ENCODE measurements around the gene ATF6. TPM values are rescaled to one million over a fixed set of nuclear protein-coding genes. Genes with fewer than 3 reads are reported as not detected.

The ATF6 gene
- total and polyA plus RNA-seq, 3 donors from 2014 or later, result 22.6 to 38.2 (median 38.0) TPM

GRCh38 chr1:161949548-161949947, 183.4 kb downstream of the ATF6 start:
- no peak overlapping the region for H3K4me3 ChIP-seq
- no peaks in the 10 kb centered on the region for H3K4me1 ChIP-seq
- DNase-seq, result no peak
- H3K9me3 ChIP-seq, result no peaks in the 10 kb centered on the region
- intact Hi-C loops (cut with DNase I; ENCODE audit: low total_unique reads), result no loop called here
- TF ChIP-seq CTCF (IDR thresholded peaks at IDR 0.05) (no peak), POLR2A (IDR thresholded peaks at IDR 0.05) (no peak)
- no peak overlapping the region for H3K27ac ChIP-seq
- WGBS, 2 donors, result 90 to 91% methylated on average over 2 of the region's 2 CpGs
- no peaks in the 10 kb centered on the region for H3K27me3 ChIP-seq
- no peaks in the 10 kb centered on the region for H3K36me3 ChIP-seq (ENCODE audit: low read depth, missing control alignments)

GRCh38 chr1:161950377-161950776, 184.3 kb downstream of the ATF6 start:
- WGBS, 2 donors, result 78 to 95% methylated on average over 1 of the region's 1 CpG
- DNase-seq, result no peak
- Histone ChIP-seq H3K36me3 (ENCODE audit: low read depth, missing control alignments) (no peaks in the 10 kb centered on the region), H3K9me3 (no peaks in the 10 kb centered on the region), H3K4me3 (no peak overlapping the region), H3K4me1 (no peaks in the 10 kb centered on the region), H3K27me3 (no peaks in the 10 kb centered on the region), H3K27ac (no peak overlapping the region)
- intact Hi-C loops (cut with DNase I; ENCODE audit: low total_unique reads), result no loop called here
- no peak for TF ChIP-seq POLR2A (IDR thresholded peaks at IDR 0.05)
- no peak for TF ChIP-seq CTCF (IDR thresholded peaks at IDR 0.05)

- WGBS, 2 donors, result 91 to 100% methylated on average over 1 of the region's 1 CpG
- no peak overlapping the region for H3K4me3 ChIP-seq
- H3K4me1 ChIP-seq, result no peaks in the 10 kb centered on the region
- H3K36me3 ChIP-seq (ENCODE audit: low read depth, missing control alignments), result no peaks in the 10 kb centered on the region
- intact Hi-C loops (cut with DNase I; ENCODE audit: low total_unique reads), result no loop called here
- TF ChIP-seq CTCF (IDR thresholded peaks at IDR 0.05) (no peak), POLR2A (IDR thresholded peaks at IDR 0.05) (no peak)
- no peaks in the 10 kb centered on the region for H3K9me3 ChIP-seq
- H3K27me3 ChIP-seq, result no peaks in the 10 kb centered on the region
- no peak for DNase-seq
- no peak overlapping the region for H3K27ac ChIP-seq
Observed at GRCh38 chr1:161951646-161952045, 185.5 kb downstream of the ATF6 start.

GRCh38 chr1:161952607-161953172, 186.6 kb downstream of the ATF6 start:
- intact Hi-C loops (cut with DNase I; ENCODE audit: low total_unique reads), result no loop called here
- DNase-seq, result no peak
- Histone ChIP-seq H3K36me3 (ENCODE audit: low read depth, missing control alignments) (no peaks in the 10 kb centered on the region), H3K4me3 (no peak overlapping the region), H3K27ac (no peak overlapping the region), H3K27me3 (no peaks in the 10 kb centered on the region), H3K4me1 (no peaks in the 10 kb centered on the region), H3K9me3 (no peaks in the 10 kb centered on the region)
- 85 to 89% methylated on average over 3 of the region's 3 CpGs for WGBS, 2 donors
- no peak for TF ChIP-seq CTCF (IDR thresholded peaks at IDR 0.05)
- TF ChIP-seq POLR2A (IDR thresholded peaks at IDR 0.05), result no peak

- 78 to 83% methylated on average over 5 of the region's 5 CpGs for WGBS, 2 donors
- Histone ChIP-seq H3K4me1 (no peaks in the 10 kb centered on the region), H3K27me3 (no peaks in the 10 kb centered on the region), H3K36me3 (ENCODE audit: low read depth, missing control alignments) (no peaks in the 10 kb centered on the region), H3K4me3 (no peak overlapping the region), H3K27ac (no peak overlapping the region), H3K9me3 (no peaks in the 10 kb centered on the region)
- intact Hi-C loops (cut with DNase I; ENCODE audit: low total_unique reads), result no loop called here
- TF ChIP-seq CTCF (IDR thresholded peaks at IDR 0.05), result no peak
- no peak for TF ChIP-seq POLR2A (IDR thresholded peaks at IDR 0.05)
- no peak for DNase-seq
Observed at GRCh38 chr1:161953256-161953920, 187.3 kb downstream of the ATF6 start.

Data from testis (tissue), 3 donors.